Neuronal stem cell (in vitro differentiated cells): Measurements from ENCODE around the gene ANG.
A peak's percentile ranks its signal among the peaks of the same experiment; 100 is the strongest.
"Not testable (repeated sequence)": the region's sequence is repeated elsewhere in the genome, so short reads cannot be mapped to it uniquely, and the experiment has no call there.

Experiments used
- DNase-seq: peaks from one replicate; pipeline ENCODE4 v3.0.0-alpha.2; 2013; ENCODE audit warnings: low spot score
- H2AFZ ChIP-seq: one replicate; pipeline ENCODE4 v1.6.1; 2013; ENCODE audit warnings: mild to moderate bottlenecking, low read length, inconsistent platforms
- H2AK5ac ChIP-seq: 2 replicates; pipeline ENCODE4 v1.6.1; 2013; ENCODE audit warnings: low read depth, mild to moderate bottlenecking, inconsistent platforms, low read length, moderate library complexity, mixed read lengths
- H2BK120ac ChIP-seq: 2 replicates; pipeline ENCODE4 v1.6.1; 2013; ENCODE audit warnings: low read depth, mild to moderate bottlenecking, inconsistent platforms, low read length, moderate library complexity, mixed read lengths
- H2BK12ac ChIP-seq: one replicate; pipeline ENCODE4 v1.6.1; 2013; ENCODE audit warnings: low read length, inconsistent platforms
- H2BK15ac ChIP-seq: 2 replicates; pipeline ENCODE4 v1.6.1; 2013; ENCODE audit warnings: mild to moderate bottlenecking, low read length, inconsistent platforms, mixed read lengths
- H2BK5ac ChIP-seq: one replicate; pipeline ENCODE4 v1.6.1; 2013; ENCODE audit warnings: inconsistent platforms, mild to moderate bottlenecking, low read length, moderate library complexity
- H3K14ac ChIP-seq: one replicate; pipeline ENCODE4 v1.6.1; 2013; ENCODE audit warnings: low read length, inconsistent platforms
- H3K18ac ChIP-seq: 2 replicates; pipeline ENCODE4 v1.6.1; 2013; ENCODE audit warnings: low read length, inconsistent platforms
- H3K23ac ChIP-seq: 2 replicates; pipeline ENCODE4 v1.6.1; 2013; ENCODE audit warnings: low read depth, mild to moderate bottlenecking, mixed read lengths, low read length, inconsistent platforms; ENCODE audit not compliant: poor library complexity
- H3K27ac ChIP-seq: replicated peaks from 3 replicates; pipeline ENCODE4 v1.5.1; 2013; ENCODE audit warnings: low read length, inconsistent platforms
- H3K27me3 ChIP-seq, 3 experiments: 2 replicates each; pipeline ENCODE4 v1.6.1; 2013; ENCODE audit warnings: low read length in 3 of 3, mild to moderate bottlenecking in 2 of 3, inconsistent platforms in 1 of 3, low read depth in 1 of 3, mixed read lengths in 1 of 3, moderate library complexity in 1 of 3; ENCODE audit not compliant: control insufficient read depth in 3 of 3, insufficient read depth in 3 of 3
- H3K36me3 ChIP-seq, 2 donors: replicated peaks in 1 of 2; 2 replicates each; pipeline ENCODE4 v1.6.1; 2013; ENCODE audit warnings: low read length in 2 of 2; ENCODE audit not compliant: control insufficient read depth in 2 of 2, insufficient read depth in 2 of 2
- H3K4ac ChIP-seq: 2 replicates; pipeline ENCODE4 v1.6.1; 2013; ENCODE audit warnings: inconsistent platforms, mild to moderate bottlenecking, low read length, moderate library complexity
- H3K4me1 ChIP-seq, 2 donors: 1 replicate in 1 of 2; 2 replicates in 1 of 2; pipeline ENCODE4 v1.6.1; 2013; ENCODE audit warnings: low read length in 2 of 2, low read depth in 1 of 2; ENCODE audit not compliant: control insufficient read depth in 2 of 2, insufficient read depth in 1 of 2
- H3K4me2 ChIP-seq: one replicate; pipeline ENCODE4 v1.6.1; 2013; ENCODE audit warnings: mild to moderate bottlenecking, low read length, inconsistent platforms; ENCODE audit not compliant: insufficient read depth, poor library complexity, severe bottlenecking
- H3K4me3 ChIP-seq, 2 donors: 2 replicates each; pipeline ENCODE4 v1.5.1; 2013; ENCODE audit warnings: low read length in 2 of 2, mild to moderate bottlenecking in 2 of 2, inconsistent platforms in 1 of 2, moderate library complexity in 1 of 2
- H3K79me1 ChIP-seq: one replicate; pipeline ENCODE4 v1.6.1; 2013; ENCODE audit warnings: low read depth, mild to moderate bottlenecking, inconsistent platforms, low read length, moderate library complexity
- H3K9ac ChIP-seq: one replicate; pipeline ENCODE4 v1.6.1; 2013; ENCODE audit warnings: mild to moderate bottlenecking, low read depth, low read length, inconsistent platforms; ENCODE audit not compliant: poor library complexity
- H3K9me3 ChIP-seq, 2 donors: replicated peaks in 1 of 2; 2 replicates each; pipeline versions ENCODE3 to v1.6.1; 2013; ENCODE audit warnings: low read length in 2 of 2, mild to moderate bottlenecking in 2 of 2, inconsistent platforms in 1 of 2, low read depth in 1 of 2, mixed read lengths in 1 of 2, moderate library complexity in 1 of 2; ENCODE audit not compliant: control insufficient read depth in 2 of 2, insufficient read depth in 1 of 2
- H4K8ac ChIP-seq: one replicate; pipeline ENCODE4 v1.6.1; 2013; ENCODE audit warnings: low read depth, mild to moderate bottlenecking, inconsistent platforms, low read length, moderate library complexity
- H4K91ac ChIP-seq: one replicate; pipeline ENCODE4 v1.6.1; 2013; ENCODE audit warnings: low read length, low read depth, mild to moderate bottlenecking, inconsistent platforms; ENCODE audit not compliant: poor library complexity
- WGBS, 2 donors: extraction: QIAGEN DNeasy Blood & Tissue Kit; methylation state at CpG; one replicate each; pipeline ENCODE4 v1.1.7; 2013; ENCODE audit warnings: missing lambda C conversion rate in 2 of 2, mixed read lengths in 1 of 2; ENCODE audit not compliant: insufficient read length in 2 of 2, insufficient replicate concordance in 1 of 2; ENCODE audit errors: extremely low coverage in 2 of 2; 5-methylcytosine and 5-hydroxymethylcytosine counted together

ANG gene

DNA sequence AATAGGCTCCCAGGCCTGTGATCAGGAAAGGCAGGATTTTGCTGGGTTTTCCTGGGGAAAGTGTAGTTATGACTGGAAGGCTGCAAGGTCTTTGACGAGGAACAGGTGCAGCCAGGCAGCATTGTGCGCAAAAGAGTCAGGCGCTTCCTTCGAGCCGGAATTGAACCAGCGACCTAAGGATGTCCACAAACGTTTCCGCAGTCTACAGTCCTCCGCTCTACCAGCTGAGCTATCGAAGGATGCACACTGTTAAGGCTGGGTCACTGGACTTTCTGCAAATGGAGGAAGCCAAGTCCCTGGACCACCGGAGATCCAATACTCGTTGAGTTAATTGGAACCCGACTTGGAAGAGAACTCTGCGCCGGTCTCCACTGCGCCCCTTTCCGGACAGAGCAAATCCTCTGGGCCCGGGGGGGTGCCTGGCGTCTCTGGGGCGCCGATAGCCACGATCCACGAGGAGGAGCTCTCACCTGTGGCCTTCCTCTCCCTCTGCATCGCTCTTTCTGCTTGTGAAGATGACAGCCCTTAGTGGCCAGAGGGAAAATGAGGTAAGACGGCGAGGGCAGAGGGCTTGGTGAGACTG lies 28.7 kb upstream of the ANG start:
- Histone ChIP-seq H3K4me3 (no peak overlapping the region), H3K79me1 (no peaks in the 10 kb centered on the region)
- WGBS, 2 donors = no CpG with 5 or more reads among the region's 26 CpGs

DNA sequence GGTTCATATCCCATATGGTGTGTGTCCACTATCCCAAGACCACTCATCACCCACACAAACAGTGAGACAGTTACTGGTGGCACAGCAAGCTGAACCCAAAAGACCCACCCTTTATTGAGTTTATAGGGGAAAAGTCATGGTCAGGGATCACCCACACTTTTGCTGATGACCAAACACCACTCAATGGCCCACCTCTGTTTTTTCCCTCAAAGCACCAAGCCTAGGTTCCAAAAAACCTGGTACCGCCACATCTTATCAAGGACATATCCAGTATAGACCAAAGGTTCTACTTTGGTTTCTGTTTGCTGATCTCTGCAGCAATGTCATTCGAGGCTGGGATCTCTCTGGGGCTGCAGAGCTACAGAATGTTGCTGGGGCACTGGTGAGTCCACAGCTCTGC lies 27.4 kb upstream of the ANG start:
- H3K4ac ChIP-seq = no peak overlapping the region
- H3K27ac ChIP-seq = no peak overlapping the region
- H3K36me3 ChIP-seq = no peaks in the 10 kb centered on the region
- peaks cover 0 to 2% of the 10 kb centered on the region in 2 donors for H3K9me3 ChIP-seq
- H4K8ac ChIP-seq = no peak overlapping the region
- no peak overlapping the region for H2BK5ac ChIP-seq
- peaks cover 0 to 6% of the 10 kb centered on the region in 2 donors for H3K4me1 ChIP-seq
- no peaks in the 10 kb centered on the region for H3K79me1 ChIP-seq
- no peak overlapping the region for H2AFZ ChIP-seq
- peaks cover 0 to 74% (median 44%) of the 10 kb centered on the region in 3 experiments for H3K27me3 ChIP-seq
- WGBS, 2 donors = no CpG with 5 or more reads among the region's 2 CpGs
- no peak overlapping the region for H2BK12ac ChIP-seq
- no peak overlapping the region for H2BK15ac ChIP-seq
- no peak overlapping the region for H3K23ac ChIP-seq
- H2AK5ac ChIP-seq = no peak overlapping the region
- no peak overlapping the region for H3K14ac ChIP-seq
- H3K9ac ChIP-seq = no peak overlapping the region
- H4K91ac ChIP-seq = no peak overlapping the region
- H3K4me3 ChIP-seq = no peak overlapping the region
- H2BK120ac ChIP-seq = no peak overlapping the region
- DNase-seq = no peak
- H3K18ac ChIP-seq = no peak overlapping the region
- no peak overlapping the region for H3K4me2 ChIP-seq

More for the DNA sequence above, 28.7 kb upstream of the ANG start:
- Histone ChIP-seq H3K4me1 (peaks cover 0 to 6% of the 10 kb centered on the region in 2 donors), H3K18ac (no peak overlapping the region), H3K27me3 (peaks cover 0 to 84% (median 54%) of the 10 kb centered on the region in 3 experiments), H3K4me2 (no peak overlapping the region), H3K23ac (no peak overlapping the region), H3K4ac (no peak overlapping the region), H3K36me3 (no peaks in the 10 kb centered on the region), H3K9ac (no peak overlapping the region), H2BK12ac (no peak overlapping the region), H2BK5ac (no peak overlapping the region), H3K14ac (no peak overlapping the region), H2BK15ac (no peak overlapping the region), H2AK5ac (no peak overlapping the region), H4K91ac (no peak overlapping the region), H3K27ac (no peak overlapping the region), H3K9me3 (peaks cover 0 to 2% of the 10 kb centered on the region in 2 donors), H2AFZ (no peak overlapping the region), H2BK120ac (no peak overlapping the region), H4K8ac (no peak overlapping the region)
- DNase-seq = no peak

DNA sequence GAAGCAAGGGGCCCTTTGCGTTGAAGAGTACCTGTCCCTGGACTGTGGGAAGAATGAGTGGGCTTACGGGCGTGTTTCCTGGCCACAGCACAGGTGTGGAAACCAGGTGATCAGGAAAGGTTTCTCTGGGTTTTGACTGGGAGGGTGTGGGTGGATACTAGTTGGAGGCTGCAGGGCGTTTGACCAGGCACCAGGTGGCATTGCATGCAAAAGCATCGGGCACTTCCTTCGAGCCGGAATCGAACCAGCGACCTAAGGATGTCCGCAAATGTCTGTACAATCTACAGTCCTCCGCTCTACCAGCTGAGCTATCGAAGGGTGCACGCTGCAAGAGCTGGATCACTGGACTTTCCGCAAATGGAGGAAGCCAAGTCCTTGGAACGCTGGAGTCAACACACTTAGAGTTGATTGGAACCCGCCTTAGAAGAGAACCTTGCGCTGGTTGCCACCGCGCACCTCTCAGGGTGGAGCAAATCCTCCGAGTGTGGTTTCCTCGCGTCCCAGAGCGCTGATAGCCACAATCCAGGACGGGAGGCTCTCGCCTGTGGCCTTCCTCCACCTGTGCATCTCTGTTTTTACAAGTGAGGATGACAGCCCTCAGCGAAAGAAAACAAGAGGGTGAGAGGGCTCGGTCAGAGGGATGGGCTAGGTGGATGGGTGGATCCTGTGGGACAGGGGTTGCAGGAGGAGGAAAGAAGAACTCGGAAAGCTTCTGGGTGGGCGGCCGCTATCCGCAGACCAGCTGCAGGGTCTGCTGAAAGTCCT lies 25.4 kb upstream of the ANG start:
- peaks cover 0 to 58% (median 26%) of the 10 kb centered on the region in 3 experiments for H3K27me3 ChIP-seq
- no peaks in the 10 kb centered on the region for H3K9me3 ChIP-seq
- peak; percentile 51 for DNase-seq
- no peak overlapping the region for H2BK120ac ChIP-seq
- H2AK5ac ChIP-seq = peak overlapping the region; percentile 6
- peak overlapping the region; percentile 78 for H2AFZ ChIP-seq
- H3K14ac ChIP-seq = no peak overlapping the region
- no peak overlapping the region for H4K8ac ChIP-seq
- H3K27ac ChIP-seq = no peak overlapping the region
- peak overlapping the region; percentile 18 for H3K9ac ChIP-seq
- peak overlapping the region; percentile 39 to 77 for H3K4me3 ChIP-seq
- no peak overlapping the region for H2BK5ac ChIP-seq
- no peak overlapping the region for H2BK15ac ChIP-seq
- no peak overlapping the region for H4K91ac ChIP-seq
- H3K4me1 ChIP-seq = no peaks in the 10 kb centered on the region
- peak overlapping the region; percentile 67 for H3K23ac ChIP-seq
- no peak overlapping the region for H3K4ac ChIP-seq
- no peak overlapping the region for H2BK12ac ChIP-seq
- H3K4me2 ChIP-seq = peak overlapping the region; percentile 96
- no peaks in the 10 kb centered on the region for H3K36me3 ChIP-seq
- no CpG with 5 or more reads among the region's 31 CpGs for WGBS, 2 donors
- H3K79me1 ChIP-seq = no peaks in the 10 kb centered on the region
- peak overlapping the region; percentile 70 for H3K18ac ChIP-seq

DNA sequence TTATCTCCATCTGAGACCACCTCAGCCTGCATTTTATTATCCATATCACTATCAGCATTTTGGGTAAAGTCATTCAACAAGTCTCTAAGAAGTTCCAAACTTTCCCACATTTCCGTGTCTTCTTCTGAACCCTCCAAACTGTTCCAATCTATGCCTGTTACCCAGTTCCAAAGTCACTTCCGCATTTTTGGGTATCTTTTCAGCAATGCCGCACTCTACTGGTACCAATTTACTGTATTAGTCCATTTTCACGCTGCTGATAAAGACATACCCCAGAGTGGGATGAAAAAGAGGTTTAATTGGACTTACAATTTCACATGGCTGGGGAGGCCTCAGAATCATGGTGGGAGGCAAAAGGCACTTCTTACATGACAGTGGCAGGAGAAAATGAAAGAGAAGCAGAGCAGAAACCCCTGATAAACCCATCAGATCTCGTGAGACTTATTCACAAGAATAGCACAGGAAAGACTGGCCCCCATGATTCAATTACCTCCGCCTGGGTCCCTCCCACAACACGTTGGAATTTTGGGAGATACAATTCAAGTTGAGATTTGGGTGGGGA lies 22.1 kb upstream of the ANG start:
- not testable (repeated sequence) for H4K91ac ChIP-seq, H2BK12ac ChIP-seq, H3K9me3 ChIP-seq, H3K27ac ChIP-seq, H3K4ac ChIP-seq, H4K8ac ChIP-seq, H2BK15ac ChIP-seq, H2BK120ac ChIP-seq, H2AK5ac ChIP-seq, DNase-seq, H3K23ac ChIP-seq, H3K18ac ChIP-seq, H2BK5ac ChIP-seq, H3K4me3 ChIP-seq, H3K36me3 ChIP-seq, H2AFZ ChIP-seq, H3K4me1 ChIP-seq, H3K9ac ChIP-seq, H3K79me1 ChIP-seq, H3K14ac ChIP-seq, H3K4me2 ChIP-seq
- WGBS, 2 donors = no CpG with 5 or more reads among the region's 7 CpGs
- H3K27me3 ChIP-seq = peaks cover 0 to 40% (median 23%) of the 10 kb centered on the region in 3 experiments
